ENCODE data around the gene HEATR9. TPM values are rescaled to one million over a fixed set of nuclear protein-coding genes. Genes with fewer than 3 reads are reported as not detected.

The HEATR9 gene
- total RNA-seq, 1 experiment from 2014 or later = not detected

- Mint-ChIP-seq H3K4me1 (no peaks in the 10 kb centered on the region), H3K4me3 (no peak overlapping the region), H3K36me3 (no peaks in the 10 kb centered on the region), H3K9me3 (no peaks in the 10 kb centered on the region), H3K27me3 (ENCODE audit: low read depth) (no peaks in the 10 kb centered on the region), H3K27ac (no peak overlapping the region)
- no peak for DNase-seq (ENCODE audit: low spot score)
- ChIA-PET CTCF (interaction anchor here (0.5 to 1.8 kb wide), 2 partner anchors 101 to 134 kb away, joined by 3 to 4 read pairs; no protein-coding TSS in a partner anchor), POLR2A (interaction anchor here (0.8 kb wide), 1 partner anchor 11 kb away, joined by 3 read pairs; no protein-coding TSS in a partner anchor)
- TF ChIP-seq ZNF671 (CRISPR knock-in tag; IDR thresholded peaks at IDR 0.05) (no peak), IRF2 (CRISPR knock-in tag; IDR thresholded peaks at IDR 0.05; ENCODE audit: borderline replicate concordance, low read depth) (no peak), ZNF121 (CRISPR knock-in tag; IDR thresholded peaks at IDR 0.05) (no peak), JAZF1 (CRISPR knock-in tag; IDR thresholded peaks at IDR 0.05) (no peak), CREM (CRISPR knock-in tag; IDR thresholded peaks at IDR 0.05) (no peak), SMAD3 (CRISPR knock-in tag; IDR thresholded peaks at IDR 0.05; ENCODE audit: borderline replicate concordance) (no peak), SMAD4 (CRISPR knock-in tag; IDR thresholded peaks at IDR 0.05) (no peak), FOXJ3 (CRISPR knock-in tag; IDR thresholded peaks at IDR 0.05; ENCODE audit: borderline replicate concordance) (no peak)
- no peak for ATAC-seq
Observed at GRCh38 chr17:35865412-35866340, 3.0 kb downstream of the HEATR9 start.

GRCh38 chr17:35864853-35865252 lies 3.8 kb downstream of the HEATR9 start:
- CTCF ChIA-PET = interaction anchor here (0.5 to 1.8 kb wide), 2 partner anchors 100 to 135 kb away, joined by 3 to 4 read pairs; no protein-coding TSS in a partner anchor
- TF ChIP-seq, protein P1, sequence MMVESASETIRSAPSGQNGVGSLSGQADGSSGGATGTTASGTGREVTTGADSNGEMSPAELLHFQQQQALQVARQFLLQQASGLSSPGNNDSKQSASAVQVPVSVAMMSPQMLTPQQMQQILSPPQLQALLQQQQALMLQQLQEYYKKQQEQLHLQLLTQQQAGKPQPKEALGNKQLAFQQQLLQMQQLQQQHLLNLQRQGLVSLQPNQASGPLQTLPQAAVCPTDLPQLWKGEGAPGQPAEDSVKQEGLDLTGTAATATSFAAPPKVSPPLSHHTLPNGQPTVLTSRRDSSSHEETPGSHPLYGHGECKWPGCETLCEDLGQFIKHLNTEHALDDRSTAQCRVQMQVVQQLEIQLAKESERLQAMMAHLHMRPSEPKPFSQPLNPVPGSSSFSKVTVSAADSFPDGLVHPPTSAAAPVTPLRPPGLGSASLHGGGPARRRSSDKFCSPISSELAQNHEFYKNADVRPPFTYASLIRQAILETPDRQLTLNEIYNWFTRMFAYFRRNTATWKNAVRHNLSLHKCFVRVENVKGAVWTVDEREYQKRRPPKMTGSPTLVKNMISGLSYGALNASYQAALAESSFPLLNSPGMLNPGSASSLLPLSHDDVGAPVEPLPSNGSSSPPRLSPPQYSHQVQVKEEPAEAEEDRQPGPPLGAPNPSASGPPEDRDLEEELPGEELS (CRISPR knock-in tag; IDR thresholded peaks at IDR 0.05) = no peak
- TF ChIP-seq, protein P2, sequence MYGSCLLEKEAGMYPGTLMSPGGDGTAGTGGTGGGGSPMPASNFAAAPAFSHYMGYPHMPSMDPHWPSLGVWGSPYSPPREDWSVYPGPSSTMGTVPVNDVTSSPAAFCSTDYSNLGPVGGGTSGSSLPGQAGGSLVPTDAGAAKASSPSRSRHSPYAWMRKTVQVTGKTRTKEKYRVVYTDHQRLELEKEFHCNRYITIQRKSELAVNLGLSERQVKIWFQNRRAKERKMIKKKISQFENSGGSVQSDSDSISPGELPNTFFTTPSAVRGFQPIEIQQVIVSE (CRISPR knock-in tag; IDR thresholded peaks at IDR 0.05; ENCODE audit: borderline replicate concordance) = no peak
- TF ChIP-seq ZNF671 (CRISPR knock-in tag; IDR thresholded peaks at IDR 0.05) (no peak), RORB (CRISPR knock-in tag; IDR thresholded peaks at IDR 0.05) (no peak), KAT7 (CRISPR knock-in tag; IDR thresholded peaks at IDR 0.05; ENCODE audit: borderline replicate concordance) (no peak), ZNF512 (CRISPR knock-in tag; IDR thresholded peaks at IDR 0.05; ENCODE audit: borderline replicate concordance) (no peak)
- TF ChIP-seq, protein P3, sequence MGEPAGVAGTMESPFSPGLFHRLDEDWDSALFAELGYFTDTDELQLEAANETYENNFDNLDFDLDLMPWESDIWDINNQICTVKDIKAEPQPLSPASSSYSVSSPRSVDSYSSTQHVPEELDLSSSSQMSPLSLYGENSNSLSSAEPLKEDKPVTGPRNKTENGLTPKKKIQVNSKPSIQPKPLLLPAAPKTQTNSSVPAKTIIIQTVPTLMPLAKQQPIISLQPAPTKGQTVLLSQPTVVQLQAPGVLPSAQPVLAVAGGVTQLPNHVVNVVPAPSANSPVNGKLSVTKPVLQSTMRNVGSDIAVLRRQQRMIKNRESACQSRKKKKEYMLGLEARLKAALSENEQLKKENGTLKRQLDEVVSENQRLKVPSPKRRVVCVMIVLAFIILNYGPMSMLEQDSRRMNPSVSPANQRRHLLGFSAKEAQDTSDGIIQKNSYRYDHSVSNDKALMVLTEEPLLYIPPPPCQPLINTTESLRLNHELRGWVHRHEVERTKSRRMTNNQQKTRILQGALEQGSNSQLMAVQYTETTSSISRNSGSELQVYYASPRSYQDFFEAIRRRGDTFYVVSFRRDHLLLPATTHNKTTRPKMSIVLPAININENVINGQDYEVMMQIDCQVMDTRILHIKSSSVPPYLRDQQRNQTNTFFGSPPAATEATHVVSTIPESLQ (CRISPR knock-in tag; IDR thresholded peaks at IDR 0.05) = no peak
- TF ChIP-seq, protein P4, sequence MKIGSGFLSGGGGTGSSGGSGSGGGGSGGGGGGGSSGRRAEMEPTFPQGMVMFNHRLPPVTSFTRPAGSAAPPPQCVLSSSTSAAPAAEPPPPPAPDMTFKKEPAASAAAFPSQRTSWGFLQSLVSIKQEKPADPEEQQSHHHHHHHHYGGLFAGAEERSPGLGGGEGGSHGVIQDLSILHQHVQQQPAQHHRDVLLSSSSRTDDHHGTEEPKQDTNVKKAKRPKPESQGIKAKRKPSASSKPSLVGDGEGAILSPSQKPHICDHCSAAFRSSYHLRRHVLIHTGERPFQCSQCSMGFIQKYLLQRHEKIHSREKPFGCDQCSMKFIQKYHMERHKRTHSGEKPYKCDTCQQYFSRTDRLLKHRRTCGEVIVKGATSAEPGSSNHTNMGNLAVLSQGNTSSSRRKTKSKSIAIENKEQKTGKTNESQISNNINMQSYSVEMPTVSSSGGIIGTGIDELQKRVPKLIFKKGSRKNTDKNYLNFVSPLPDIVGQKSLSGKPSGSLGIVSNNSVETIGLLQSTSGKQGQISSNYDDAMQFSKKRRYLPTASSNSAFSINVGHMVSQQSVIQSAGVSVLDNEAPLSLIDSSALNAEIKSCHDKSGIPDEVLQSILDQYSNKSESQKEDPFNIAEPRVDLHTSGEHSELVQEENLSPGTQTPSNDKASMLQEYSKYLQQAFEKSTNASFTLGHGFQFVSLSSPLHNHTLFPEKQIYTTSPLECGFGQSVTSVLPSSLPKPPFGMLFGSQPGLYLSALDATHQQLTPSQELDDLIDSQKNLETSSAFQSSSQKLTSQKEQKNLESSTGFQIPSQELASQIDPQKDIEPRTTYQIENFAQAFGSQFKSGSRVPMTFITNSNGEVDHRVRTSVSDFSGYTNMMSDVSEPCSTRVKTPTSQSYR (CRISPR knock-in tag; IDR thresholded peaks at IDR 0.05) = no peak
- H3K27ac Mint-ChIP-seq = no peak overlapping the region
- no peaks in the 10 kb centered on the region for H3K27me3 Mint-ChIP-seq (ENCODE audit: low read depth)
- DNase-seq (ENCODE audit: low spot score) = no peak
- ATAC-seq = no peak
- no peaks in the 10 kb centered on the region for H3K9me3 Mint-ChIP-seq
- H3K4me1 Mint-ChIP-seq = no peaks in the 10 kb centered on the region
- H3K36me3 Mint-ChIP-seq = no peaks in the 10 kb centered on the region
- POLR2A ChIA-PET = interaction anchor here (0.7 kb wide), 1 partner anchor 104 kb away, joined by 4 read pairs; no protein-coding TSS in a partner anchor
- no peak overlapping the region for H3K4me3 Mint-ChIP-seq

Data from WTC11 (cell line).